Natural killer cell (primary cell): ENCODE data around the gene AADACL2. TPM values are rescaled to one million over a fixed set of nuclear protein-coding genes. Genes with fewer than 3 reads are reported as not detected.

ENCODE experiments used
- ATAC-seq, 3 donors: fragments of 150-1000 bp in 2 of 3; fragments of 200-7000 bp in 1 of 3; cut with Tn5 transposase; 1 replicate in 1 of 3; 2 replicates in 2 of 3; pipeline ENCODE4 v1.10.0; 2021; ENCODE audit warnings: mild to moderate bottlenecking in 2 of 3, moderate library complexity in 2 of 3
- DNase-seq, 2 donors: peaks; one replicate each; pipeline versions ENCODE4 v3.0.0 to v3.0.0-alpha.2; 2013 to 2021; ENCODE audit warnings: mixed read lengths in 1 of 2
- H3K27ac ChIP-seq: one replicate; pipeline ENCODE4 v1.5.1; 2013; ENCODE audit warnings: mild to moderate bottlenecking, low read length
- H3K27me3 ChIP-seq: one replicate; pipeline ENCODE4 v1.6.1; 2013; ENCODE audit warnings: low read length; ENCODE audit not compliant: control insufficient read depth, insufficient read depth
- H3K36me3 ChIP-seq: one replicate; pipeline ENCODE4 v1.6.1; 2013; ENCODE audit warnings: low read length; ENCODE audit not compliant: control insufficient read depth, insufficient read depth
- H3K4me1 ChIP-seq: one replicate; pipeline ENCODE4 v1.6.1; 2013; ENCODE audit warnings: low read length; ENCODE audit not compliant: control insufficient read depth, insufficient read depth
- H3K4me3 ChIP-seq: one replicate; pipeline ENCODE4 v1.5.1; 2013; ENCODE audit warnings: low read length
- H3K9me3 ChIP-seq: one replicate; pipeline ENCODE4 v1.6.1; 2013; ENCODE audit warnings: low read length; ENCODE audit not compliant: control insufficient read depth, insufficient read depth
- H3K27ac Mint-ChIP-seq, 2 donors: one replicate each; pipeline ENCODE4 v1.8.0; 2022; ENCODE audit warnings: mild to moderate bottlenecking in 2 of 2, mixed read lengths in 2 of 2, moderate library complexity in 1 of 2
- H3K27me3 Mint-ChIP-seq, 2 donors: one replicate each; pipeline ENCODE4 v1.8.0; 2022; ENCODE audit warnings: low read depth in 2 of 2, mixed read lengths in 2 of 2
- H3K36me3 Mint-ChIP-seq: one replicate; pipeline ENCODE4 v1.8.0; 2022; ENCODE audit warnings: mixed read lengths
- H3K4me1 Mint-ChIP-seq, 2 donors: one replicate each; pipeline ENCODE4 v1.8.0; 2022; ENCODE audit warnings: mixed read lengths in 2 of 2
- H3K4me3 Mint-ChIP-seq: one replicate; pipeline ENCODE4 v1.8.0; 2022; ENCODE audit warnings: mild to moderate bottlenecking, moderate library complexity, mixed read lengths
- H3K9me3 Mint-ChIP-seq, 2 donors: one replicate each; pipeline ENCODE4 v1.8.0; 2022; ENCODE audit warnings: mixed read lengths in 2 of 2
- CTCF ChIP-seq: fragments of 200-600 bp; IDR thresholded peaks from one replicate; pipeline ENCODE4 v1.8.0; 2022; ENCODE audit warnings: antibody characterized with exemption
- WGBS: methylation state at CpG from one replicate; pipeline ENCODE4 v1.1.7; 2013; ENCODE audit warnings: missing lambda C conversion rate; ENCODE audit not compliant: insufficient coverage; 5-methylcytosine and 5-hydroxymethylcytosine counted together
- intact Hi-C: fragments of 100-400 bp; cut with micrococcal nuclease; formaldehyde crosslinking; loops from one replicate; pipeline ENCODE4 v1.14.2; 2022
- total RNA-seq, 4 donors: library from RNA; stranded (reverse); fragments of 120-200 nt in 1 of 4; gene quantifications; one replicate each; pipeline versions ENCODE4 v1.2.3 to v1.2.4, GENCODE V29; 2013 to 2022

Gene AADACL2
- total RNA-seq, 3 donors from 2014 or later (not counting 1 experiment from before 2014, with no cell fraction given): not detected

- no peaks in the 10 kb centered on the region for H3K4me1 ChIP-seq
- H3K27ac ChIP-seq: no peak overlapping the region
- ATAC-seq: no peak
- no peaks in the 10 kb centered on the region for H3K9me3 ChIP-seq
- no peak for TF ChIP-seq CTCF
- Mint-ChIP-seq H3K27ac (no peak overlapping the region), H3K9me3 (peaks cover 0 to 2% of the 10 kb centered on the region in 2 donors), H3K4me1 (no peaks in the 10 kb centered on the region), H3K27me3 (peaks cover 0 to 7% of the 10 kb centered on the region in 2 donors), H3K4me3 (no peak overlapping the region), H3K36me3 (no peaks in the 10 kb centered on the region)
- H3K36me3 ChIP-seq: no peaks in the 10 kb centered on the region
- DNase-seq: no peak
- intact Hi-C loops: no loop called here
- no peaks in the 10 kb centered on the region for H3K27me3 ChIP-seq
- no peak overlapping the region for H3K4me3 ChIP-seq
These were observed 32.0 kb downstream of the AADACL2 start for GRCh38 chr3:151765685-151766084.

- WGBS: 87% methylated on average over 2 of the region's 2 CpGs
- H3K9me3 Mint-ChIP-seq: peaks cover 0 to 2% of the 10 kb centered on the region in 2 donors
- H3K36me3 Mint-ChIP-seq: no peaks in the 10 kb centered on the region
- Histone ChIP-seq H3K4me3 (no peak overlapping the region), H3K4me1 (no peaks in the 10 kb centered on the region), H3K9me3 (no peaks in the 10 kb centered on the region), H3K27ac (no peak overlapping the region), H3K36me3 (no peaks in the 10 kb centered on the region), H3K27me3 (no peaks in the 10 kb centered on the region)
- DNase-seq: no peak
- ATAC-seq: no peak
- no peaks in the 10 kb centered on the region for H3K4me1 Mint-ChIP-seq
- no peak for TF ChIP-seq CTCF
- no peak overlapping the region for H3K27ac Mint-ChIP-seq
- no peak overlapping the region for H3K4me3 Mint-ChIP-seq
- intact Hi-C loops: no loop called here
- peaks cover 0 to 7% of the 10 kb centered on the region in 2 donors for H3K27me3 Mint-ChIP-seq
These were observed 32.7 kb downstream of the AADACL2 start for GRCh38 chr3:151766454-151766853.

GRCh38 chr3:151768393-151768930 lies 34.7 kb downstream of the AADACL2 start:
- Mint-ChIP-seq H3K36me3 (no peaks in the 10 kb centered on the region), H3K4me1 (no peaks in the 10 kb centered on the region), H3K9me3 (peaks cover 0 to 2% of the 10 kb centered on the region in 2 donors), H3K4me3 (no peak overlapping the region), H3K27me3 (peaks cover 0 to 15% of the 10 kb centered on the region in 2 donors), H3K27ac (no peak overlapping the region)
- H3K4me1 ChIP-seq: no peaks in the 10 kb centered on the region
- no peak overlapping the region for H3K27ac ChIP-seq
- no CpG with 5 or more reads among the region's 1 CpG for WGBS
- TF ChIP-seq CTCF: no peak
- intact Hi-C loops: no loop called here
- ATAC-seq (no peak), DNase-seq (no peak)
- H3K36me3 ChIP-seq: no peaks in the 10 kb centered on the region
- no peaks in the 10 kb centered on the region for H3K9me3 ChIP-seq
- no peak overlapping the region for H3K4me3 ChIP-seq
- no peaks in the 10 kb centered on the region for H3K27me3 ChIP-seq

- DNase-seq (no peak), ATAC-seq (no peak)
- intact Hi-C loops: no loop called here
- no peak for TF ChIP-seq CTCF
- H3K9me3 ChIP-seq: no peaks in the 10 kb centered on the region
- no peak overlapping the region for H3K4me3 ChIP-seq
- no peaks in the 10 kb centered on the region for H3K4me1 ChIP-seq
- peaks cover 1 to 15% of the 10 kb centered on the region in 2 donors for H3K27me3 Mint-ChIP-seq
- H3K27ac Mint-ChIP-seq: no peak overlapping the region
- H3K36me3 ChIP-seq: no peaks in the 10 kb centered on the region
- H3K36me3 Mint-ChIP-seq: no peaks in the 10 kb centered on the region
- H3K4me1 Mint-ChIP-seq: no peaks in the 10 kb centered on the region
- no peak overlapping the region for H3K4me3 Mint-ChIP-seq
- WGBS: 63% methylated on average over 2 of the region's 2 CpGs
- peaks cover 0 to 2% of the 10 kb centered on the region in 2 donors for H3K9me3 Mint-ChIP-seq
- no peaks in the 10 kb centered on the region for H3K27me3 ChIP-seq
- H3K27ac ChIP-seq: no peak overlapping the region
These were observed 35.4 kb downstream of the AADACL2 start for GRCh38 chr3:151769175-151769574.
